HepG2 (cell line): ENCODE measurements around the gene EPS8. TPM values are rescaled to one million over a fixed set of nuclear protein-coding genes. Genes with fewer than 3 reads are reported as not detected.

Source experiments
- ATAC-seq: fragments of 200-7000 bp; cut with Tn5 transposase; 3 replicates; pipeline ENCODE4 v1.9.1; 2020; ENCODE audit warnings: mild to moderate bottlenecking, moderate library complexity
- BruUV-seq: library from RNA; stranded (reverse); fragments of 400-500 nt; replicated peaks from 2 replicates; lab custom pipeline; 2021; lab: Mats Ljungman, UMichigan
- CTCF ChIA-PET: fragments of 300-600 bp; formaldehyde crosslinking; extraction: SDS; loops from one replicate; lab custom pipeline; 2021; ENCODE audit warnings: low total read pairs, inconsistent platforms, low intra/inter-chr PET ratio; lab: Yijun Ruan, JAX
- POLR2A ChIA-PET: fragments of 350-600 bp; sonication (Branson Sonifier 250); formaldehyde crosslinking; loops from one replicate; lab custom pipeline; 2020; ENCODE audit warnings: antibody characterized with exemption, inconsistent platforms; lab: Yijun Ruan, JAX
- DNase-seq: peaks from one replicate; pipeline ENCODE4 v3.0.0-alpha.2; 2015; ENCODE audit warnings: low spot score
- FAIRE-seq: peaks from 3 replicates; lab custom pipeline; 2011; peaks lifted over from hg19 to GRCh38; lab: Jason Lieb, UNC
- H2AFZ ChIP-seq: one replicate; pipeline ENCODE4 v1.6.1; 2011; ENCODE audit warnings: low read length, inconsistent platforms
- H3K27ac ChIP-seq: fragments of 300-600 bp; 3 replicates; pipeline ENCODE4 v1.8.0; 2011; ENCODE audit warnings: mixed run types, mild to moderate bottlenecking, mixed read lengths, low read length, inconsistent platforms; ENCODE audit not compliant: insufficient read depth; ENCODE audit errors: extremely low read length
- H3K27me3 ChIP-seq, 2 experiments: fragments of 200-600 bp in 1 of 2; 2 replicates in 1 of 2; 3 replicates in 1 of 2; pipeline versions ENCODE4 v1.6.0 to v1.8.0; 2011; ENCODE audit warnings: low read length in 2 of 2, mild to moderate bottlenecking in 2 of 2, moderate library complexity in 2 of 2, inconsistent platforms in 1 of 2; ENCODE audit not compliant: insufficient read depth in 2 of 2, control insufficient read depth in 1 of 2
- H3K36me3 ChIP-seq, 2 experiments: fragments of 200-600 bp in 1 of 2; replicated peaks in 1 of 2; 2 replicates in 1 of 2; 3 replicates in 1 of 2; pipeline versions ENCODE4 v1.5.1 to v1.8.0; 2011; ENCODE audit warnings: low read length in 2 of 2, inconsistent platforms in 1 of 2; ENCODE audit not compliant: insufficient read depth in 2 of 2, control insufficient read depth in 1 of 2
- H3K4me1 ChIP-seq: 2 replicates; pipeline ENCODE4 v1.5.1; 2012; ENCODE audit warnings: low read length, inconsistent platforms; ENCODE audit not compliant: insufficient read depth
- H3K4me2 ChIP-seq: 2 replicates; pipeline ENCODE4 v1.6.0; 2011; ENCODE audit warnings: low read depth, low read length, inconsistent platforms
- H3K4me3 ChIP-seq, 3 experiments: fragments of 200-600 bp in 1 of 3; sonication (generic), shearing (Covaris generic) in 1 of 3; replicated peaks in 1 of 3; 2 replicates each; pipeline ENCODE4 v1.5.1; 2011 to 2016; ENCODE audit warnings: low read length in 3 of 3, inconsistent platforms in 2 of 3, low read depth in 2 of 3, mild to moderate bottlenecking in 2 of 3, control low read depth in 1 of 3, mixed read lengths in 1 of 3; ENCODE audit not compliant: insufficient read depth in 1 of 3
- H3K79me2 ChIP-seq: one replicate; pipeline ENCODE4 v1.6.1; 2011; ENCODE audit warnings: low read length, inconsistent platforms; ENCODE audit not compliant: insufficient read depth
- H3K9ac ChIP-seq: 2 replicates; pipeline ENCODE4 v1.6.0; 2011; ENCODE audit warnings: mild to moderate bottlenecking, low read depth, low read length, inconsistent platforms; ENCODE audit not compliant: insufficient read depth
- H3K9me3 ChIP-seq: 2 replicates; pipeline ENCODE4 v1.5.1; 2012; ENCODE audit warnings: mild to moderate bottlenecking, low read length
- H4K20me1 ChIP-seq: 2 replicates; pipeline ENCODE4 v1.6.0; 2011; ENCODE audit warnings: inconsistent platforms, mild to moderate bottlenecking, low read length, moderate library complexity; ENCODE audit not compliant: insufficient read depth
- HNF4G ChIP-seq, 2 experiments: sonication (generic) in 1 of 2; formaldehyde crosslinking in 1 of 2; IDR thresholded peaks; 2 replicates each; pipeline versions ENCODE4 v1.4.0 to v1.6.1; 2011 to 2020; ENCODE audit warnings: borderline replicate concordance in 2 of 2, low read depth in 2 of 2, mild to moderate bottlenecking in 2 of 2, low read length in 1 of 2, missing genetic modification reagents in 1 of 2, moderate library complexity in 1 of 2
- MAFK ChIP-seq, 2 experiments: IDR thresholded peaks in 1 of 2; conservative IDR thresholded peaks in 1 of 2; 2 replicates each; pipeline ENCODE4 v1.6.1; 2011; ENCODE audit warnings: improper control_type of control experiment in 2 of 2, low read length in 2 of 2
- MATR3 ChIP-seq: sonication (generic); formaldehyde crosslinking; IDR thresholded peaks from 2 replicates; pipeline ENCODE4 v1.4.0; 2020; ENCODE audit warnings: missing genetic modification reagents
- MXD4 ChIP-seq: IDR thresholded peaks from 2 replicates; pipeline ENCODE4 v1.6.1; 2016; ENCODE audit warnings: mild to moderate bottlenecking, missing biosample characterization, missing genetic modification reagents
- ZBTB1 ChIP-seq: sonication (generic); formaldehyde crosslinking; IDR thresholded peaks from 2 replicates; pipeline ENCODE4 v1.4.0; 2020; ENCODE audit warnings: missing genetic modification reagents, borderline replicate concordance
- ZNF44 ChIP-seq: sonication (generic); formaldehyde crosslinking; IDR thresholded peaks from 2 replicates; pipeline ENCODE4 v1.5.1; 2020; ENCODE audit warnings: mild to moderate bottlenecking, missing genetic modification reagents
- WGBS: methylation state at CpG from one replicate; pipeline ENCODE4 v1.1.6; 2017; ENCODE audit warnings: low lambda C conversion rate; 5-methylcytosine and 5-hydroxymethylcytosine counted together
- in situ Hi-C: cut with HindIII; loops from 2 replicates; pipeline ENCODE4 v1.10.0; 2017; ENCODE audit warnings: low pct_unique_long_range_greater_than_20kb; ENCODE audit not compliant: extremely low pct_ligation_motif_present
- intact Hi-C: fragments of 100-400 bp; cut with micrococcal nuclease; formaldehyde crosslinking; loops from one replicate; pipeline ENCODE4 v1.10.0; 2022; ENCODE audit not compliant: unreplicated experiment
- polyA plus RNA-seq, 8 experiments: library from polyadenylated mRNA; depleted of rRNA in 3 of 8; stranded (reverse) in 7 of 8; unstranded in 1 of 8; fragments of >200 nt; fragmentation: Illumina TruSeq in 4 of 8; extraction: Trizol in 4 of 8; gene quantifications; 2 replicates each; pipeline versions ENCODE4 v1.2.1 to v1.2.3, GENCODE V29; 2011 to 2016; ENCODE audit warnings: low read depth in 4 of 8, missing spikeins in 1 of 8, mixed read lengths in 1 of 8; ENCODE audit not compliant: insufficient read depth in 1 of 8
- total RNA-seq, 5 experiments: library from RNA; depleted of rRNA; stranded (reverse); fragments of >200 nt; fragmentation: Illumina TruSeq; extraction: Trizol; gene quantifications; 2 replicates each; pipeline ENCODE4 v1.2.3, GENCODE V29; 2016; ENCODE audit warnings: low read depth in 1 of 5
- TF ChIP-seq, protein P1 (sequence below): sonication (generic); formaldehyde crosslinking; IDR thresholded peaks from 2 replicates; pipeline ENCODE4 v1.4.0; 2020; ENCODE audit warnings: low read depth, mild to moderate bottlenecking, missing genetic modification reagents
- TF ChIP-seq, protein P2 (sequence below): IDR thresholded peaks from 2 replicates; pipeline ENCODE4 v1.6.1; 2016; ENCODE audit warnings: mild to moderate bottlenecking, missing biosample characterization, missing genetic modification reagents

Gene EPS8
- total and polyA plus RNA-seq, 2 of the 13 experiments (the other 11 are each of a cell fraction or from before 2014, with no cell fraction given), result 37.1 to 43.4 TPM

DNA sequence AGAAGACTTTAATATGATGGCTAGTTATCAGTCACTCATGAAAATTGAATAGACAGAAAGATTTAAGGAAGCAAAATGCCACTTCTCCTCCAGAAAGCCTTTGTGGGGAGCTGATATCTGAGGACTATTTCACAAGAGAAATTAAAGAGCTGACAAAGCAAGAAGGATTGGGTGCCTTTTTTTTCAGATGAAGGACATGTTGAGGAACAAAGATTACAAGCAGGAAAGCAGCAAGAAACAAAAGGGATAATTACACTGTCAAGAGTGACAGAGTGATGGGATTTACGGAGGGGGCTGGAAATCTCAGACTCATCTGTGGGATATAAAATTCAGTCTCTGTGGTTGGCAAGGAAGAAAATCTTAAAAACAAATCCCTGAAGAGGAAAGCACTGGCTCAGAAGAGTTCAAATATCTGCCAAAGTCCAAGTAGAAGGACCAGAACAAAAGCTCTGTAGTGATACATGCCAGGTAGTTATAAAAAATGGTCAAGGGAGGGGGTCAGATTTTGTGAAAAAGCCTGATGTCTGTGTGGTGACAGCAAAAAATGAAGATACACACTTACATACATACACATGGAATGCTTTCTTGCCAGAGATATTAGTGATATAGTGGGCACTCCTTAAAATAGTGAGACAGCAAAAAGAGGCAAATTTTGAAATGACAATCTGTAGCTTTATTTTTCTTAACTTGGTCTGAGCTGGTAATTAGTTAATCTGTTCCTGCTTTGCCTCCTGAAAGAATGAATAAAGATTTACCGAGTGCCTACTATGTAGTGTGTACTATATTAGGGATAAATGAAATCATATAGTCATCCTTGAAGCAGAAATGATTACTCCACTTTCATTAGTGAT is 62.9 kb downstream of the EPS8 start:
- intact Hi-C loops, result no loop called here
- no TSS peak for BruUV-seq
- Histone ChIP-seq H3K9ac (no peak overlapping the region), H3K79me2 (peaks cover 15% of the 10 kb centered on the region), H3K4me1 (peaks cover 32% of the 10 kb centered on the region), H3K36me3 (no peaks in the 10 kb centered on the region), H3K27me3 (no peaks in the 10 kb centered on the region), H4K20me1 (no peaks in the 10 kb centered on the region), H2AFZ (no peak overlapping the region), H3K27ac (peak overlapping the region; percentile 17), H3K4me2 (no peak overlapping the region), H3K4me3 (no peak overlapping the region), H3K9me3 (no peaks in the 10 kb centered on the region)
- no peak for DNase-seq
- TF ChIP-seq MAFK (conservative IDR thresholded peaks at IDR 0.05 in 1 of 2, IDR thresholded peaks at IDR 0.05 in 1 of 2; ENCODE audit: low read length in 2 of 2) (peak in 1 of 2 experiments; percentile 15; a peak in 1 of 4 replicates), ZBTB1 (CRISPR knock-in tag) (no peak), HNF4G (IDR thresholded peaks at IDR 0.05; ENCODE audit: borderline replicate concordance, low read depth, low read length) (0 out of 2 replicates have a peak, but pooled peaks have one; percentile 5), HNF4G (CRISPR knock-in tag; IDR thresholded peaks at IDR 0.05; ENCODE audit: borderline replicate concordance, low read depth) (no peak)
- TF ChIP-seq, protein P1, sequence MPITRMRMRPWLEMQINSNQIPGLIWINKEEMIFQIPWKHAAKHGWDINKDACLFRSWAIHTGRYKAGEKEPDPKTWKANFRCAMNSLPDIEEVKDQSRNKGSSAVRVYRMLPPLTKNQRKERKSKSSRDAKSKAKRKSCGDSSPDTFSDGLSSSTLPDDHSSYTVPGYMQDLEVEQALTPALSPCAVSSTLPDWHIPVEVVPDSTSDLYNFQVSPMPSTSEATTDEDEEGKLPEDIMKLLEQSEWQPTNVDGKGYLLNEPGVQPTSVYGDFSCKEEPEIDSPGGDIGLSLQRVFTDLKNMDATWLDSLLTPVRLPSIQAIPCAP (CRISPR knock-in tag), result no peak
- ChIA-PET POLR2A (interaction anchor here (1.2 kb wide), 1 partner anchor 13 kb away, joined by 7 read pairs; no protein-coding TSS in a partner anchor), CTCF (no interaction called here)
- no peak for FAIRE-seq
- no peak for ATAC-seq
- in situ Hi-C loops, result no loop called here
- 93% methylated on average over 2 of the region's 2 CpGs for WGBS

GRCh38 chr12:15722951-15723350 is 66.2 kb downstream of the EPS8 start:
- ATAC-seq, result no peak
- H3K36me3 ChIP-seq, result no peaks in the 10 kb centered on the region
- H2AFZ ChIP-seq, result no peak overlapping the region
- intact Hi-C loops (no loop called here), in situ Hi-C loops (no loop called here)
- no peak overlapping the region for H3K27ac ChIP-seq
- DNase-seq, result no peak
- H3K4me3 ChIP-seq, result no peak overlapping the region
- peaks cover 35% of the 10 kb centered on the region for H3K4me1 ChIP-seq
- 100% methylated on average over 1 of the region's 1 CpG for WGBS
- H3K9ac ChIP-seq, result no peak overlapping the region
- H3K4me2 ChIP-seq, result no peak overlapping the region
- TF ChIP-seq MATR3 (no peak), MXD4 (CRISPR knock-in tag) (no peak), ZNF44 (no peak)
- TF ChIP-seq, protein P2, sequence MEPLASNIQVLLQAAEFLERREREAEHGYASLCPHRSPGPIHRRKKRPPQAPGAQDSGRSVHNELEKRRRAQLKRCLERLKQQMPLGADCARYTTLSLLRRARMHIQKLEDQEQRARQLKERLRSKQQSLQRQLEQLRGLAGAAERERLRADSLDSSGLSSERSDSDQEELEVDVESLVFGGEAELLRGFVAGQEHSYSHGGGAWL (CRISPR knock-in tag), result no peak
- peaks cover 36% of the 10 kb centered on the region for H3K79me2 ChIP-seq
- no peak for FAIRE-seq
- CTCF ChIA-PET, result no interaction called here
- BruUV-seq, result no TSS peak
- POLR2A ChIA-PET, result no interaction called here
- H3K9me3 ChIP-seq, result no peaks in the 10 kb centered on the region
- no peaks in the 10 kb centered on the region for H3K27me3 ChIP-seq
- H4K20me1 ChIP-seq, result no peaks in the 10 kb centered on the region
